Activated CD8-positive, alpha-beta T cell treated with anti-CD3 and anti-CD28 coated beads for 36 hours (primary cell): ENCODE data around the gene PTPRR. TPM values are rescaled to one million over a fixed set of nuclear protein-coding genes. Genes with fewer than 3 reads are reported as not detected.

Source experiments
- ATAC-seq: fragments of 200-7000 bp; cut with Tn5 transposase; one replicate; pipeline ENCODE4 v1.10.0; 2021; ENCODE audit warnings: mild to moderate bottlenecking, moderate library complexity
- CTCF ChIA-PET: fragments of 350-600 bp; sonication (Branson Sonifier 250); formaldehyde crosslinking; loops from one replicate; lab custom pipeline; 2021; ENCODE audit warnings: antibody characterized with exemption; lab: Charles Lee
- POLR2A ChIA-PET: fragments of 350-600 bp; sonication (Branson Sonifier 250); formaldehyde crosslinking; loops from one replicate; lab custom pipeline; 2021; ENCODE audit warnings: antibody characterized with exemption; lab: Charles Lee
- DNase-seq: peaks from one replicate; pipeline ENCODE4 v3.0.0-alpha.2; 2020
- H3K27ac Mint-ChIP-seq: one replicate; pipeline ENCODE4 v1.8.0; 2021; ENCODE audit warnings: mild to moderate bottlenecking, mixed read lengths
- H3K27me3 Mint-ChIP-seq: one replicate; pipeline ENCODE4 v1.8.0; 2021; ENCODE audit warnings: mixed read lengths
- H3K36me3 Mint-ChIP-seq: one replicate; pipeline ENCODE4 v1.8.0; 2021; ENCODE audit warnings: low read depth, mixed read lengths
- H3K4me1 Mint-ChIP-seq: one replicate; pipeline ENCODE4 v1.8.0; 2021; ENCODE audit warnings: low read depth, mixed read lengths
- H3K4me3 Mint-ChIP-seq: one replicate; pipeline ENCODE4 v1.8.0; 2021; ENCODE audit warnings: mild to moderate bottlenecking, moderate library complexity, mixed read lengths
- H3K9me3 Mint-ChIP-seq: one replicate; pipeline ENCODE4 v1.8.0; 2021; ENCODE audit warnings: mixed read lengths
- intact Hi-C: fragments of 100-400 bp; cut with micrococcal nuclease; formaldehyde crosslinking; loops from one replicate; pipeline ENCODE4 v1.10.0; 2022
- total RNA-seq, 2 experiments: library from RNA; stranded (reverse); gene quantifications; one replicate each; pipeline ENCODE4 v1.2.3, GENCODE V29; 2021
- TF ChIP-seq, protein P1 (sequence below): fragments of 200-600 bp; IDR thresholded peaks from one replicate; pipeline ENCODE4 v1.8.0; 2022; ENCODE audit warnings: antibody characterized with exemption, mild to moderate bottlenecking

The PTPRR gene
- total RNA-seq, 2 experiments from 2014 or later: not detected

GRCh38 chr12:70853326-70853725, 67.2 kb downstream of the PTPRR start:
- ATAC-seq (no peak), DNase-seq (no peak)
- ChIA-PET CTCF (no interaction called here), POLR2A (no interaction called here)
- Mint-ChIP-seq H3K27ac (no peak overlapping the region), H3K9me3 (no peaks in the 10 kb centered on the region), H3K4me1 (no peaks in the 10 kb centered on the region), H3K27me3 (no peaks in the 10 kb centered on the region), H3K36me3 (no peaks in the 10 kb centered on the region), H3K4me3 (no peak overlapping the region)
- intact Hi-C loops: no loop called here
- TF ChIP-seq, protein P1, sequence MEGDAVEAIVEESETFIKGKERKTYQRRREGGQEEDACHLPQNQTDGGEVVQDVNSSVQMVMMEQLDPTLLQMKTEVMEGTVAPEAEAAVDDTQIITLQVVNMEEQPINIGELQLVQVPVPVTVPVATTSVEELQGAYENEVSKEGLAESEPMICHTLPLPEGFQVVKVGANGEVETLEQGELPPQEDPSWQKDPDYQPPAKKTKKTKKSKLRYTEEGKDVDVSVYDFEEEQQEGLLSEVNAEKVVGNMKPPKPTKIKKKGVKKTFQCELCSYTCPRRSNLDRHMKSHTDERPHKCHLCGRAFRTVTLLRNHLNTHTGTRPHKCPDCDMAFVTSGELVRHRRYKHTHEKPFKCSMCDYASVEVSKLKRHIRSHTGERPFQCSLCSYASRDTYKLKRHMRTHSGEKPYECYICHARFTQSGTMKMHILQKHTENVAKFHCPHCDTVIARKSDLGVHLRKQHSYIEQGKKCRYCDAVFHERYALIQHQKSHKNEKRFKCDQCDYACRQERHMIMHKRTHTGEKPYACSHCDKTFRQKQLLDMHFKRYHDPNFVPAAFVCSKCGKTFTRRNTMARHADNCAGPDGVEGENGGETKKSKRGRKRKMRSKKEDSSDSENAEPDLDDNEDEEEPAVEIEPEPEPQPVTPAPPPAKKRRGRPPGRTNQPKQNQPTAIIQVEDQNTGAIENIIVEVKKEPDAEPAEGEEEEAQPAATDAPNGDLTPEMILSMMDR: no peak

DNA sequence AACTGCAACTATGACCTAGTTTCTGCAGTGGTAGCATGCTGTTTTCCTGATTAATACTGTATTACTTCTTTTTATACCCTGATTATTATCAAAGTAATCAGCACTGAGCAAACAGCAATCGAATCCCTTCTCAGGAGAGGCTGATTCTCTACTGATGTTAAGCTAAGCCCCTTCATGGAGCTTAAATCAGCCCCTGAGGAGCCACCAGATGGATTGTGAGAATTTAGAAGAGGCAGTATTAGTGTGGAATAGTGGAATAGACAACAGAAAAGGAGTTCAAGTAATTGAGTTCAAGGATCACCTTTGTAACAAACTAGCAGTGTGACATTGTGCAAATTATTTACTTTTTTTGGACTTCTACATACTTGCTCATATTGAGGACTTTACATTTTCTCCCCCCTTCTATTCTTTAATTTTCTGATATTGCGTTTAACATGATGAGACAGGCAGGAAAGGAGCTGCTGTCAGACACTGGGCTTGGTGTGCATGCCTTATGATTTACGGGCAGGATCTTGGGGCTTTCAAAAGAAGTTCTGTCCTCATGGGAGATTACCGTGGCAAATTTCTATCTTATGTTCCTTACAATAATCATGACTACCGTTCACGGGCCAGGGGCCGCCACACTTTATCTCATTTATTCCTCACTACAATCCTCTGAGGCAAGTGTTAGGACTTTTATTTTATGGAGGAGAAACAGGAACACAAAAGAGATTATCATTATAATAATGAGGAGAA, 68.0 kb downstream of the PTPRR start:
- no peaks in the 10 kb centered on the region for H3K27me3 Mint-ChIP-seq
- H3K36me3 Mint-ChIP-seq: no peaks in the 10 kb centered on the region
- no peak overlapping the region for H3K27ac Mint-ChIP-seq
- no peak overlapping the region for H3K4me3 Mint-ChIP-seq
- POLR2A ChIA-PET: no interaction called here
- H3K9me3 Mint-ChIP-seq: no peaks in the 10 kb centered on the region
- TF ChIP-seq, protein P1: no peak
- ATAC-seq (no peak), DNase-seq (no peak)
- CTCF ChIA-PET: no interaction called here
- intact Hi-C loops: no loop called here
- no peaks in the 10 kb centered on the region for H3K4me1 Mint-ChIP-seq

GRCh38 chr12:70849265-70849960, 71.1 kb downstream of the PTPRR start:
- intact Hi-C loops: no loop called here
- no peaks in the 10 kb centered on the region for H3K4me1 Mint-ChIP-seq
- no peak overlapping the region for H3K4me3 Mint-ChIP-seq
- TF ChIP-seq, protein P1: no peak
- DNase-seq (no peak), ATAC-seq (no peak)
- ChIA-PET CTCF (no interaction called here), POLR2A (no interaction called here)
- H3K9me3 Mint-ChIP-seq: no peaks in the 10 kb centered on the region
- no peaks in the 10 kb centered on the region for H3K27me3 Mint-ChIP-seq
- H3K27ac Mint-ChIP-seq: no peak overlapping the region
- no peaks in the 10 kb centered on the region for H3K36me3 Mint-ChIP-seq

GRCh38 chr12:70847871-70848270, 72.7 kb downstream of the PTPRR start:
- no peak overlapping the region for H3K4me3 Mint-ChIP-seq
- ATAC-seq (no peak), DNase-seq (no peak)
- H3K36me3 Mint-ChIP-seq: no peaks in the 10 kb centered on the region
- H3K27me3 Mint-ChIP-seq: no peaks in the 10 kb centered on the region
- H3K9me3 Mint-ChIP-seq: no peaks in the 10 kb centered on the region
- POLR2A ChIA-PET: no interaction called here
- CTCF ChIA-PET: no interaction called here
- intact Hi-C loops: no loop called here
- H3K27ac Mint-ChIP-seq: no peak overlapping the region
- TF ChIP-seq, protein P1: no peak
- H3K4me1 Mint-ChIP-seq: no peaks in the 10 kb centered on the region

DNA sequence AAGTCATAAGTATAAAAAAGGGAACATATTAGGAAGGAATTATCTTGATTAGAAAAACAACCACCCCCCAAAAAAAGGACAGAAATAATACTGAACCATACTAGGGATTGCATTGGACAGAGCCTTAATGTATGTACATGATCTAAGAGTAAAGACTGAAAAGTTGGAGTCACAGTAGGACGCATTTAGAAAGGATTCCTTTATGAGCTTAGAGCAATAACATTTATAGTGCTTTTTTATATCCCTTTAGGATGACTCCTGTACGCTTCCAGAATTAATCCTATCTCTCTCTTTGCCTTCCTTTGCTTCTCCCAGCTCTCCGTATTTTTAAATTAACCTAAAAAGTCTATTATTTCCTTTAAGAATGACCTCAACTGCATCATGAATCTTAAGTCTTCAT, 75.3 kb downstream of the PTPRR start:
- Mint-ChIP-seq H3K27ac (no peak overlapping the region), H3K27me3 (no peaks in the 10 kb centered on the region), H3K4me3 (no peak overlapping the region), H3K4me1 (no peaks in the 10 kb centered on the region), H3K36me3 (no peaks in the 10 kb centered on the region), H3K9me3 (no peaks in the 10 kb centered on the region)
- CTCF ChIA-PET: interaction anchor here (1.7 kb wide), 1 partner anchor 10 kb away, joined by 6 read pairs; no protein-coding TSS in a partner anchor
- TF ChIP-seq, protein P1: no peak
- ATAC-seq (no peak), DNase-seq (no peak)
- intact Hi-C loops: no loop called here
- POLR2A ChIA-PET: no interaction called here
